PC-9 (cell line): ENCODE measurements around the gene ATP8B3. TPM values are rescaled to one million over a fixed set of nuclear protein-coding genes. Genes with fewer than 3 reads are reported as not detected.

Source experiments
- BruUV-seq: library from RNA; stranded (reverse); fragments of 400-500 nt; replicated peaks from 2 replicates; lab custom pipeline; 2021; lab: Mats Ljungman, UMichigan
- CTCF ChIA-PET: fragments of 300-600 bp; sonication (Branson Sonifier 250); formaldehyde crosslinking; loops from one replicate; lab custom pipeline; 2022; ENCODE audit warnings: antibody characterized with exemption; lab: Charles Lee
- POLR2A ChIA-PET: fragments of 300-600 bp; sonication (Branson Sonifier 250); formaldehyde crosslinking; loops from one replicate; lab custom pipeline; 2022; ENCODE audit warnings: antibody characterized with exemption; ENCODE audit not compliant: unreplicated experiment; lab: Charles Lee
- DNase-seq, 2 experiments: peaks; one replicate each; pipeline versions ENCODE4 v3.0.0 to v3.0.0-alpha.2; 2015 to 2022; ENCODE audit warnings: mixed read lengths in 1 of 2
- H2AFZ ChIP-seq: fragments of 200-600 bp; sonication (generic); 2 replicates; pipeline ENCODE4 v1.8.1; 2017; ENCODE audit warnings: antibody characterized with exemption
- H3F3A ChIP-seq: fragments of 200-600 bp; sonication (generic); 2 replicates; pipeline ENCODE4 v1.8.1; 2017; ENCODE audit warnings: antibody characterized with exemption, mild to moderate bottlenecking, low read depth; ENCODE audit not compliant: insufficient read depth
- H3K27ac ChIP-seq: fragments of 200-600 bp; sonication (generic); 2 replicates; pipeline ENCODE4 v1.6.1; 2016; ENCODE audit warnings: mixed run types
- H3K27me3 ChIP-seq: fragments of 200-600 bp; sonication (generic); 2 replicates; pipeline ENCODE4 v1.6.1; 2016; ENCODE audit warnings: low read depth, mixed run types; ENCODE audit not compliant: insufficient read depth
- H3K36me3 ChIP-seq: fragments of 200-600 bp; sonication (generic); 2 replicates; pipeline ENCODE4 v1.6.1; 2016; ENCODE audit warnings: low read depth, mixed run types
- H3K4me1 ChIP-seq: fragments of 200-600 bp; sonication (generic); replicated peaks from 2 replicates; pipeline ENCODE4 v1.6.1; 2016; ENCODE audit warnings: mixed run types; ENCODE audit not compliant: insufficient read depth
- H3K4me2 ChIP-seq: fragments of 200-600 bp; sonication (generic); 2 replicates; pipeline ENCODE4 v1.6.1; 2017; ENCODE audit warnings: mixed run types
- H3K4me3 ChIP-seq: fragments of 200-600 bp; sonication (generic); 2 replicates; pipeline ENCODE4 v1.6.1; 2016; ENCODE audit warnings: mixed run types
- H3K79me2 ChIP-seq: fragments of 200-600 bp; sonication (generic); 2 replicates; pipeline ENCODE4 v1.6.1; 2017; ENCODE audit warnings: low read depth, mixed run types
- H3K9me2 ChIP-seq: fragments of 200-600 bp; sonication (generic); 2 replicates; pipeline ENCODE4 v1.8.1; 2017; ENCODE audit warnings: mild to moderate bottlenecking; ENCODE audit not compliant: insufficient read depth
- H3K9me3 ChIP-seq: fragments of 200-600 bp; sonication (generic); 2 replicates; pipeline ENCODE4 v1.8.1; 2016; ENCODE audit warnings: low read depth; ENCODE audit not compliant: insufficient read depth
- H4K20me1 ChIP-seq: fragments of 200-600 bp; sonication (generic); 2 replicates; pipeline ENCODE4 v1.8.1; 2017; ENCODE audit not compliant: insufficient read depth
- CTCF ChIP-seq: fragments of 200-600 bp; sonication (generic); conservative IDR thresholded peaks from 2 replicates; pipeline ENCODE4 v1.6.1; 2017; ENCODE audit warnings: mixed run types, antibody characterized with exemption, mild to moderate bottlenecking, moderate library complexity
- EZH2 ChIP-seq: fragments of 200-600 bp; sonication (generic); IDR thresholded peaks from 2 replicates; pipeline ENCODE4 v1.8.0; 2017; ENCODE audit warnings: antibody characterized with exemption, low read depth
- intact Hi-C: fragments of 100-400 bp; cut with micrococcal nuclease; formaldehyde crosslinking; loops from one replicate; pipeline ENCODE4 v1.10.0; 2022; ENCODE audit not compliant: unreplicated experiment
- total RNA-seq: library from RNA; stranded (reverse); gene quantifications from 2 replicates; pipeline ENCODE4 v1.2.3, GENCODE V29; 2021

Gene ATP8B3
- total RNA-seq, 1 experiment from 2014 or later: 8.3 TPM

- ChIA-PET POLR2A (no interaction called here), CTCF (no interaction called here)
- no TSS peak for BruUV-seq
- no peak for TF ChIP-seq CTCF
- TF ChIP-seq EZH2: no peak
- no peak overlapping the region for H3K4me3 ChIP-seq
- H3K79me2 ChIP-seq: no peaks in the 10 kb centered on the region
- H3K36me3 ChIP-seq: no peaks in the 10 kb centered on the region
- no peaks in the 10 kb centered on the region for H3K9me3 ChIP-seq
- no peaks in the 10 kb centered on the region for H3K9me2 ChIP-seq
- peaks cover 4% of the 10 kb centered on the region; the same call in 1 of the 2 replicates for H3F3A ChIP-seq
- H2AFZ ChIP-seq: no peak overlapping the region
- no peak overlapping the region for H3K4me2 ChIP-seq
- H3K4me1 ChIP-seq: no peaks in the 10 kb centered on the region
- intact Hi-C loops: no loop called here
- H3K27ac ChIP-seq: no peak overlapping the region
- no peak for DNase-seq
- H4K20me1 ChIP-seq: no peaks in the 10 kb centered on the region
- H3K27me3 ChIP-seq: no peaks in the 10 kb centered on the region
Observed at GRCh38 chr19:1806184-1807029, 5.7 kb downstream of the ATP8B3 start.

DNA sequence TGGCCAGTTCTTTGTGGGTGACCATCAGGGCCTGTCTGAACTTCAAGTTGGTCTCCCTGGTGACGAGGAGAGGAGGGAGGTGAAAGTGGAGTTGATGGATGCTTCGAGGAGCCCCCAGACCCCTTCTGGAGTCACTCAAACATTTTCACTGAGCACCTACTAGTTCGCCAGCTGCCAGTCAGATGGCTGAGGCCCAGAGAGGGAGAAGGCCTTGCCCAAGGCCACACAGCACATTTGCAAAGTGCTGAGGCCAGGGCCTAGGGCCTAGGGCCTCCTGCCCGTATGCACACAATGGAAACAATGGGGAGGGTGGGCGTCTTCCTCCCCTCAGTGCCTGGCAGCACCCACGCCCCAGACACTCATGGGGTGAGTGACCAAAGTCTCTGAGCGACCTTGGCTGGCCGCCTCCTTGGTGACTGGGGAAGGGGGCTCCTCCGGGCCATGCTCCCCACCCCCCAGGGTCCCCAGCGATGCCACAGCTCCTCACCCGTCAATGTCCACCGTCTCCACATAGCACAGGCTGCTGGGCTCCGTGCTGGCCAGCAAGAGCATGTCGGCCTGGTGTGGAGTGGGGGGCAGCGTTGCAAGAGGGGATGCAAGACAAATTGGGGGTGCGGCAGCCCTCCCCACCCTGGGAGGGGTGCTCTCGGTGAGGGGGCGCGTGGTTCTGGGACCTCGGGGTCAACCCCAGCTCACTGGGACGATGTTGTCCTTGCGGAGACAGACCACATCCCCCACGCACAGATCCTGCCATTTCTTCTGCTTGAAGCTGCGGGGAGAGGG is 6.5 kb downstream of the ATP8B3 start:
- CTCF ChIA-PET: no interaction called here
- POLR2A ChIA-PET: no interaction called here
- intact Hi-C loops: no loop called here

More for the DNA sequence above, 6.5 kb downstream of the ATP8B3 start:
- no peaks in the 10 kb centered on the region; the same call in 1 of the 2 replicates for H3F3A ChIP-seq
- no peak overlapping the region for H3K4me3 ChIP-seq
- no peaks in the 10 kb centered on the region for H3K9me3 ChIP-seq
- no peak overlapping the region for H3K4me2 ChIP-seq
- H3K36me3 ChIP-seq: no peaks in the 10 kb centered on the region
- no peaks in the 10 kb centered on the region for H4K20me1 ChIP-seq
- H3K79me2 ChIP-seq: no peaks in the 10 kb centered on the region
- H2AFZ ChIP-seq: no peak overlapping the region
- no peak overlapping the region for H3K27ac ChIP-seq
- H3K9me2 ChIP-seq: no peaks in the 10 kb centered on the region
- no TSS peak for BruUV-seq
- H3K4me1 ChIP-seq: no peaks in the 10 kb centered on the region
- TF ChIP-seq CTCF: no peak
- no peak for TF ChIP-seq EZH2
- no peaks in the 10 kb centered on the region for H3K27me3 ChIP-seq
- no peak for DNase-seq
